MV-4-11 (cell line): ENCODE results near the gene STK39.

Source experiments
- DNase-seq: peaks from one replicate; lab custom pipeline; 2025; lab: John Stamatoyannopoulos, UW

The STK39 gene

DNA sequence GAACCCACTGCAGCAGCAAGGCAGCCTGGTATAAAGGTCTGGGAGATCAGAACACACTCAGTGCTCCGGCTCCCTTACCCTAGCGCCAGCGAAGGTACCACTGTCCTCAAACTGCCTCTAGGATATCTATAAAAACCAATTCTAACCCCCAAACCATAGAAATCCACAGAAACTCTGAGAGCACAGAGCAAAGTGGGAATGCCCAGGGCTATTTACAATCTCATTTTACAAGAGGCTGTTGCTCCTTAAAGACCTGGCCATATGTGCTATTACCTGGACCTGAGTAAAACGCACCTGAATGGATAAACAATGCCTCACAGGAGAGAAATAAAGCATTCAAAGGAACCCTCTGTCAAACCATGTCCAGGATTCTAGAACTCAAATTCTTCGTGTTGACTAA is 4.3 kb downstream of the STK39 start:
- DNase-seq: no peak

- DNase-seq: no peak
Observed at GRCh38 chr2:168241746-168242145, 5.6 kb downstream of the STK39 start.

DNA sequence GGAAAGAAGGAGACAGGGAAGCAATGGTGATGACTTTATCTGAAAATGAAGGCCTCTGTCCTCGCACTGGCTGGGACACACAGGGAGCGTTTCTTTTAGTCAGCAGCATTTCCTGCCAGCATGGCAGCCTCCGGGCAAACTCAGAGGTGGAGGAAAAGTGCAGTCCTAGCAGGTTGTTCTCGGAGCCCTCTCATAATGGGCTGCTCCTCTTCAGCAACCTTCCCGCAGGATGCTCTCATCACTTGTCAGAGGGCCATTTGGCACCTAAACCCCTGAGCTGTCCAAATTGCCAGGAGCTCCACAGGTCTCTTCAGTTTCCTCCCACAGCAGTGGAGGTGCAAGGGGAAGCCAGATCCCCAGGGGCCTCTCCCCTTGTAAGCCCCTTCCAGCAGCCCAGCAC is 6.2 kb downstream of the STK39 start:
- no peak for DNase-seq

- DNase-seq: no peak
Observed at GRCh38 chr2:168239281-168239680, 8.1 kb downstream of the STK39 start.

DNA sequence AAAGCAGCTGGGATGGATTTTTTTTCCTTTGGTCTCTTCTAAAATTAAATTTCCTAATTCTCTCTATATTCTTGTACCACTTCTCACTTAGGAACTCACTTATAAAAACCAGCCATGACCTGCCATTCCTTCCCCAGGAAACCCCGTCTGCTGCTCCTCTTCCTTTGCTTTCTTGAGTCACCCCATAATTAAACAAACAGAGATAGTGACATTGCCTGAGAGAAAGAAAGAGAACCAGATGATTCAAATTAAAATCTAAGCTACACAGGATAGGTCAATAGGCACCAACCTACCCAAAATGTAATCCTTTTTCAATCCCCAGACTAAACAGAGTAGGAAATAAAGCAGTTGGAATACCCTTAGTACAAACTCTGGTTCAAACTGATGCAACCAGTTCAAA is 9.7 kb downstream of the STK39 start:
- no peak for DNase-seq

GRCh38 chr2:168234407-168235085 is 12.8 kb downstream of the STK39 start:
- no peak for DNase-seq

GRCh38 chr2:168233726-168234406 is 13.5 kb downstream of the STK39 start:
- DNase-seq: no peak

DNA sequence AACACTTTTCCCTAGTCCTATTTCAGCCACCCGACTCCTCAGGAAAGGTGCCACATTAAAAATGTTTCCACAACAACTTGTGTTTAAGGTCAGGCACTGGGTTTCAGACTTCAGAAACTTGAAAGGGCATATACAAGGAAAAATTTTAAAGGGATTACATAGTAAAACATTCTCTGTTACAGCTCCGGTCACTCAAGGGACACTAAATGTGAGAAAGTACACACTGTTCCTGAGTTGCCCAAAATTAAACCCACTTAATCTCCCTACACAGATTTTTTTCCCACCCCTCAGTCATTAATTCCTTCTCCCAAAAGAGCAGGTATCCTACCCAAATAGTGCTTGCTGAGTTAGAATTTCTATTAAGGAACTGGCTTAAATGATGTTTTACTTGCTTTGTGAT is 14.2 kb downstream of the STK39 start:
- no peak for DNase-seq

GRCh38 chr2:168231609-168232241 is 15.7 kb downstream of the STK39 start:
- DNase-seq: no peak

- no peak for DNase-seq
Observed at GRCh38 chr2:168230389-168230788, 17.0 kb downstream of the STK39 start.

DNA sequence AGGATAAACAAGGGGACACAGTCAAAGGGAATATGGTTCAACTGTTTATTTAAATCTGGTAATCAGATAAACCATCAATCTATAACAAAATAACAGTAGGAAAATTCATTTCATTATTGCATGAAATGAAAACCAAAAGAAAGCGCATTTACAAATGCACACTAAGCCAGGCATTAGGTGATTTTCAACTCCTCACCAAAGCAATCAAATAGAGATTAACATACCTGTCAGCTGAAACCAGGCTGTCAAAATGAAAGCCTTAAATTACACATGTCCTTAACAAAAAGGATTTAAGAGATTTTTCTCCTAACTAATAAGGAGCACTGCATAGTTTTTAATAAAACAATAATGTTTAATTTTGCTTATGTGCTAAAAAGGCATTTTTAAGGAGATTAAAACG is 23.0 kb downstream of the STK39 start:
- no peak for DNase-seq

DNA sequence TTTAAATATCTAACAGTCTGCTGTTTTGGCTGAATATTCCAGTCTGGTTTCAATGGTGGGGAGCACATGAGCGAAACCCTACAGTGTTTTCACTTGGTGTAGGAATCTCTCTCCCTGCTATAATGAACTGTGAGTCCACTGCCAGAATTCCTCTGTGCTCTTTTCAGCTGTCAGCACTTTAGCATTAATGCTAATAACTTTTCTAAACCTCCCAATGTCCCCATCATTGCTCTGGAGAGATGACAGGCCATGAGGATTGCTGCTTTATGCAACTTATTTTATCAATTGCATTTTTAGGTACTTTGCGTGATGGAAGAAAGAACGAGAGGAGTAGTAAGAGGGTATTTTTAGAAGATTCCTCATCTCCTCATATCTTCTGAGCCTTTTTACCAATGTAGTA is 25.3 kb downstream of the STK39 start:
- DNase-seq: no peak

DNA sequence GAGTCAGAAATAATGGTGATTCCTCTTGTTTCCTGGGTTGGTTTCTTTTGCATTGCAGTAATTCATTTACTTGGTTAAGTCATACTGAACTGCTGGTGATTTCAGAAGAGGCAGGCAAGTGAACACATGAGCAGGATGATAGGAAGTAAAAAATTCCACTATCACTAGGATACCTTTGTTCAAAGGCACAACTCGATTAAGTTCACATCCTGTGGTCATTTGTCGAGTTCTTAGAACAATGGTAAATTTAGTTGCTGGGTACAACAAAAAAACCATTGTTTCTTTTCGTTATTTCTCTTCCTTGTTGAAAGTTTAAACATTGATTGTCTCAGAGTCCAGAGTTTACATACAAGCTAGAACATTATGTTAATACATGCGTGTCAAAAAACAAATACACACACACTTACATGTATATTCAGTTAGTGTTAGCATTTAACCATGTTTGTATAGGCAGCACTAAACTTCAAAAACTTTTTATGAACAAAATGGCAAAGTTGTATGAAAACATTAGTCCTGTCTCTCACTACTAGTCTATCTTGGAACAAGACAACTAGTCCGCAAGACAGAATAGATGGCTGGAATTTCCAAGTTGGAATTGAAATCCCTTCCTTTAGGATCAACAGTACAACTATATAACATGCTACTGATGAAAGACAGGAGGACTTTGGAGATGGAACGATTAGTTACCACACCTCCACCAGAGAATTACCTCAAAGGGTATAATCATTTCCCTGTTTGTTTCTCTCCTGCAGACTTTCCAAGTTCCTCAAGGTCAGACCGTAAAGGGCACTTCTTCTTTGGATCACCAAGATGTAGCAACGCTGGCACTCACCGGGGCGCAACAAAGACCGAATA is 26.2 kb downstream of the STK39 start:
- no peak for DNase-seq

DNA sequence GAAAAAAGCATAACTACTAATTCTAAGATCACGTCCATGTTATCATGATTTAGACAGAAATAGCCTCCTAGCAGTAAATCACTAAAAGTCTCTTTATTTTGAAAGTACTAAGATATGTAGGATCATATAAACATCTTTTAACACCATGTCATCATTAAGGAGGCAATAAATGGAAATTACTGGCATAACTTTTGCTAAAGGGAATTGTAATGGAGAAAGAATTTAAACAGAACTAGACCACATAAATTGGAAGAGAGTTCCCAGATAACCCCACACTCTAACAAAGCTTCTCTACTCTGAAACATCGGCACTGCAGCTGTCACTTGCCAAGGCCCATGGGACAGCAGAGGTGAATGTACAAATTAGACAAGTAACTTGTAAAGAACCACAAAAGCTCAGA is 29.5 kb downstream of the STK39 start:
- DNase-seq: no peak

- DNase-seq: no peak
Observed at GRCh38 chr2:168216351-168217005, 30.9 kb downstream of the STK39 start.

- no peak for DNase-seq
Observed at GRCh38 chr2:168215813-168216212, 31.6 kb downstream of the STK39 start.

DNA sequence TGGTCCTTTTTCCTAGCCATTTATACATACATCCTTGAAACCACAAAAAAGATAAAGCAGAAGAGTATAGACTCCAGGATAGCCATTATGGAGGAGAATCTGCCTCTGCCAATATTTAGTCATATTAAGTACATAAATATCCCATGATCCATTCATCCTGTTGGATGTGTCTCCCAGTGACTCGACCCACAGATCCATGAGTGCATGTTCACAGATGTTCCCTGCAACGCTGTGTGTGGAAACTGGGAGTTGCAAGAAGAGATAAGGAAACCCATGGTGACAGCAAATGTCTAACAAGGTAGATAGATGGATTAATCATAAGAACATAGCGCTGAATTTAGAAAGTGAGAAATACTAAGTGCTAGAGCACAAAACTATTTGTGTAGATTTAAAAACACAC is 34.5 kb downstream of the STK39 start:
- no peak for DNase-seq

GRCh38 chr2:168212167-168212566 is 35.2 kb downstream of the STK39 start:
- DNase-seq: no peak

GRCh38 chr2:168211664-168212163 is 35.7 kb downstream of the STK39 start:
- no peak for DNase-seq

GRCh38 chr2:168210895-168211570 is 36.4 kb downstream of the STK39 start:
- peak; percentile 93 for DNase-seq

DNA sequence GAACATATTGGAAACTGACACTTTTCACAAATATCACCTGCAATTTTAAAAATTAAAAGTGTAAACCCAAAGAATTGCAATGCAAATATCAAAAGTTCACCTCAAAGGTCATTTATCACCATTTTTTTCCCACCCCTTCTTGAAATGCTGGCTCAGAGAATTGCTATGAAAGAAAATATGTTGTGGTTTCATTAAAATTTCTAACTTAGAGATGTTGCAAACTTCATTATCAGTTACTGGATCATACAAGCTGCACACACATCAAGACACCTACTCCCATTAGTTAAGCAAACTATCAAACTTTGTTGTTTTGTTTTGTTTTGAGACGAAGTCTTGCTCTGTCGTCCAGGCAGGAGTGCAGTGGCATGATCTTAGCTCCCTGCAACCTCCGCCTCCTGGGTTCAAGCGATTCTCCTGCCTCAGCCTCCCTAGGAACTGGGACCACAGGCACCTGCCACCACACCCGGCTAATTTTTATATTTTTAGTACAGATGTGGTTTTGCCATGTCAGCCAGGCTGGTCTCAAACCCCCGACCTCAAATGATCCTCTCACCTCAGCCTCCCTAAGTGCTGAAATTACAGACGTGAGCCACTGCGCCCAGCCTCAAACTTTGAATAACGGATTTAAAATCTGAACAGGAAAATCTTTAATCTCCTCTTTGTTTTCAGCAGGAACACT is 37.0 kb downstream of the STK39 start:
- no peak for DNase-seq
